Measurements from ENCODE around the gene ZNF333.
A peak's percentile ranks its signal among the peaks of the same experiment; 100 is the strongest.

The ZNF333 gene

DNA sequence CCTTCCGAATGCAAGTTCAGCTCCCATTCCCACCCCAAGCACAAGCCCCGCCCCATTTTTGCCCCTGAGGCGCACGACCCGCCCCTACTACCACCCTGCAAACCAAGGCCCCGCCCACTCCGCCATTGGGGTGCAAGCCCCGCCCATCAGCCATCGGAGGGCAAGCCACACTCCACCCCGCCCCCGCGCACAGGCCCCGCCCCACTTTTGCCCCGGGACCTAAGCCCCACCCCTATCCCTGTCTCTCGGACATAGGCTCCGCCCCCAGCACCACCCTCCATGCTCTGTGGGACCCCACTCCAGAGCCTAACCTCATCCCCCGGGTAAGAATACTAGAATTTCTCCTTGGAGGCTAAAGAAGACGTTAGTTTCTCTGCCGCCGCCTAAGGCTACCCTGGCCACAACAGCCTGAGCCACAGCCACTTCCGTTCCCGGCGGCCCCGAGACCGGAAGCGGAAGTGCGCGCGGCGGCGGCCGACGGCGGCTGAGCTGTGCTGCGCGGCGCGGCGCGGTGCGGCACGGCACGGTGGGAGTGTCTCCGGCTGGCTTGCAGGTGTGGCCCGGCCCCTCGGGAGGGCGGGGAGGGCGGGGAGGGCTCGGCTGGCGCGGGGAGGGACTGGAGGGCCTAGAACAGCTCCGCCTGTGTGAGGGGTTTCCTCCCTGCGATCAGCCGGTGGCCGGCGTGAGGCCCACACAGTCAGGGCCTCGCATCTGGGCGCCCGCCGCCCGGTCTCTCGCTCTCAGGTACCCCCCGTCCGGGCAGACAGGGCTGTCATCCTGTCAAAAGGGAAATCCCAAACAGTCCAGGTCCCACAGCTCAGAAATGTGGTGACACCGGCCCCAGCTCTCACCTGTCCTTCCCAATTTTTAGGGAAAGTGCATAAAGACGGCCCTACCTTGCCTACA is at the start of gene ZNF333:
ZNF333 (plus strand) TSS at position 451 of the 906 bp plus-strand sequence. CDS start 3,444 bp downstream, outside the sequence.
- peak; percentile 93 for DNase-seq (ENCODE audit: low spot score)

- DNase-seq (ENCODE audit: low spot score): no peak
Observed at GRCh38 chr19:14648506-14648905, 41.3 kb upstream of the ZNF333 start.

DNA sequence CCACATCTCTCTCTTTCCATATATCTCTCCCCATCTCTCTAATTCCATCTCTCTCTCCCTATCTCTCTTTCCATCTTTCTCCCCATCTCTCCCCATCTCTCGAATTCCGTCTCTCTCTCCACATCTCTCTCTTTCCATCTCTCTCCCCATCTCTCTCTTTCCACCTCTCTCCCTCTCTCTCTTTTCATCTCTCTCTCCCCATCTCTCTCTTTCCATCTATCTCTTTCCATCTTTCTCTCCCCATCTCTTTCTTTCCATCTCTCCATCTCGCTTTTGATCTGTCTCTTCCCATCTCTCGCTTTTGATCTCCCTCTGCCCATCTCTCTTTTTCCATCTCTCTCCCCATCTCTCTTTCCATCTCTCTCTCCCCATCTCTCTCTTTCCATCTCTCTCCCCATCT is 40.8 kb upstream of the ZNF333 start:
- no peak for DNase-seq (ENCODE audit: low spot score)

GRCh38 chr19:14650161-14650560 is 39.7 kb upstream of the ZNF333 start:
- no peak for DNase-seq (ENCODE audit: low spot score)

DNA sequence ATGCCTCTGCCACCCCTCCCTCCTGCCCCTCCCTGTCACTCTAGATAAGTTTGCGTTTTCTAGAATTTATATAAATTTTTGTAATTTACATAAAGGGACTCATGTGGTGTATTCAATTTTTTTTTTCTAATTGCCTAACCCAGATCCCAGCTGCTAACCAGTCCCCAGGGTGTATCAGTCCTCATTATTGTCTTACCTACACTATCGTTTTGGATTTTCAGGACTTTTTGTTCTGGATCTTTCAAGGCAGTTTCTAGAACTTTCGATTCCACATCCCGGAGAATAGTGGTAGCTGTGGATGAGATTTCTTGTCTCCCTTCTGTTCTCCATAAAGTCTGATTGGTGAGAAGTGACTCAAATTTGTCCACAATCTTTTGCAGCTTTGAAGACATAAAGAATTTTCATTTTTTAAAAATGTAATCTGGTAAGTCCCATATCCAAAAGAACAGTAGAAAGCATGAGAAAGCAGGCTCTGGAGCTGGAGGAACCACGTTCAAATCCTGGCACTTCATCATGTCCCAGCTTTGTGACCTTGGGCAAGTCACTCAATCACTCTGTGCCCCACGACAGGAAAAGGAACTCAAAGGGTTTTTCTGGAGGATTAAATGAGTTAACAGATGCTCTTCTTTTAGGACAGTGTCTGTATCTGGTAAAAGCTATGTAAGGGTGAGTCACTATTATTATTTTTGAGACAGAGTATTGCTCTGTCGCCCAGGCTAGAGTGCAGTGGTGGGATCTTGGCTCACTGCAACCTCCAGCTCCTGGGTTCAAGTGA is 34.9 kb upstream of the ZNF333 start:
- DNase-seq (ENCODE audit: low spot score): no peak

GRCh38 chr19:14655726-14656125 is 34.1 kb upstream of the ZNF333 start:
- DNase-seq (ENCODE audit: low spot score): no peak

DNA sequence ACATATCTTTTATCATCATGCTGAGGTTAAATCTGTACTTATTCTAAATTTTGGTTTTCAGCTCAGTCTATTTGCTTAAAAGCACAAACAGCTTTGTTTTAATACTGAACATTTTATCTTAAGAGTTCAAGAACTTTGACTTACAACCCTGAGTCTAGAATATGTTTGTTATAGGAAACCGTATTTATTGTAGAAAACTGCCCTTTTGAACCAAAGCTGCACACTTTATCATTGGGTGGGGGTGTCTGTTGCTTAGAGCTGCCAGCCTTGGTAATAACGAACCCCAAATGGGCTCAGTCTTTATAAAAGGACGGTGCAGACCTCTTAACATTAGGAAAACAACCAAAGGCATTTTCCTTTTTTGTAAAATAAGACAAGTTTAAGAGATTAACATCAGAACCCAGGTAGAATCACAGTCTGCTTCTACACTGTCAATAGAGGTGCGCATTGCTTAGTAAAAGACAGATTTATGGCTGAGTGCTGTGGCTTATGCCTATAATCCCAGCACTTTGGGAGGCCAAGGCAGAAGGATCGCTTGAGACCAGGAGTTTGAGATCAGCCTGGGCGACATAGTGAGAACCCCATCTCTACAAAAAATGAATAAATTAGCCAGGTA is 29.9 kb upstream of the ZNF333 start:
- no peak for DNase-seq (ENCODE audit: low spot score)

DNA sequence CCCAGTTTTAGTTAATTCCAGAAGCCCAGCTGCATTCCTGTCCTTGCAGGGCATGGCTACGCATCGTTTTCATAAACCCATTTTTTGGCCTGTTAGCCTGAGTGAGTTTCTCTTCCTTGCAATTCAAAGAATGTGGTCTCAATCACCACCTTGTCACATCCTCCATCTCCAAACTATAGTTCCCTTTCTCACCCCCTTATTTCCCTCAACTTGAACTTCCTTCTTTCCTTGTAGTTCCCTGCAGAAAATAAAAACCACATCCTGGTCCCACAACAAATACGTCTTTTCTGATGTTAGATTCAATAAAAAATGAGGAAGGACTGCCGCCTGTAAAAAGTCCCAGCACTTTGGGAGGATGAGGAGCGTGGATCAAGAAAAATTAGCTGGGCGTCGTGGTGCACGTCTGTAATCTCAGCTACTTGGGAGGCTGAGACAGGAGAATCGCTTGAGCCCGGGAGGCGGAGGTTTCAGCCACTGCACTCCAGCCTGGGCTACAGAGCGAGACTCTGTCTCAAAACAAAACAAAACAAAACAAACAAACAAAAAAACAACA is 28.4 kb upstream of the ZNF333 start:
- no peak for DNase-seq (ENCODE audit: low spot score)

DNA sequence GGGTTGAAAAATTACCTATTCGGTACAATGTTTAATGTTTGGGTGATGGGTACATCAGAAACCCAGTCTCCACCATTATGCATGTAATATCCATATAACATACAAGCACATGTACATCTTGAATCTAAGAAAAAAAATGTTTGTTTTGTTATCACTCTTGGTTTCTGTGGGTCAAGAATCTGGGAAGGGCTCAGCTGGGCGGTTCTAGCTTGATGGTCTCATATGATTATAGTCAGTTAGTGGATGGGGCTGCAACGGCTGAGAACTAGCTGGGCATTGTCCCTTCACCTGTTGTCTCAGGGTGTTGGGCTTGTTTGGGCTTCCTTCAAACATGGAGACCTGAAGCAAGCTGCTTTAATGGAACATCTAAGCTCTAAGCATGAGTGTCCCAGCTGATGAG is 19.9 kb upstream of the ZNF333 start:
- DNase-seq (ENCODE audit: low spot score): no peak

DNA sequence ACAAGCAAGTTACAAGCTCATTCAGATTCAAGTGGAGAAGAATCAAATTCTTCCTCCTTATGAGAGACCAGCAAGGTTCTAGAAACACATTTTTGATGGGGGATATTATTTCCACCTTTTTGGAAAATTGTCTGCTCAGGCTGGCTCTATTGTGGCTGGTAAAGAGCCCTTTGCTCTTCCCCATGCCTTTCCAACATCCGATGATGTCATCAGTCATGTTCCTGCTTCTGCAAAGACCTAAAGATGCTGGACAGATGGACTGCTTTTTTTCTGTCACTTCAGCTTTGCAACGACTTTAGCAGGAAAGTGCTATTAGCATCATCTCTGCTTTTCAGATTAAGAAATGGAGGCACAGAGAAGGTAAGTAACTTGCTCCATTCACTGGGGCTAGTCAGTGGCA is 19.4 kb upstream of the ZNF333 start:
- no peak for DNase-seq (ENCODE audit: low spot score)

DNA sequence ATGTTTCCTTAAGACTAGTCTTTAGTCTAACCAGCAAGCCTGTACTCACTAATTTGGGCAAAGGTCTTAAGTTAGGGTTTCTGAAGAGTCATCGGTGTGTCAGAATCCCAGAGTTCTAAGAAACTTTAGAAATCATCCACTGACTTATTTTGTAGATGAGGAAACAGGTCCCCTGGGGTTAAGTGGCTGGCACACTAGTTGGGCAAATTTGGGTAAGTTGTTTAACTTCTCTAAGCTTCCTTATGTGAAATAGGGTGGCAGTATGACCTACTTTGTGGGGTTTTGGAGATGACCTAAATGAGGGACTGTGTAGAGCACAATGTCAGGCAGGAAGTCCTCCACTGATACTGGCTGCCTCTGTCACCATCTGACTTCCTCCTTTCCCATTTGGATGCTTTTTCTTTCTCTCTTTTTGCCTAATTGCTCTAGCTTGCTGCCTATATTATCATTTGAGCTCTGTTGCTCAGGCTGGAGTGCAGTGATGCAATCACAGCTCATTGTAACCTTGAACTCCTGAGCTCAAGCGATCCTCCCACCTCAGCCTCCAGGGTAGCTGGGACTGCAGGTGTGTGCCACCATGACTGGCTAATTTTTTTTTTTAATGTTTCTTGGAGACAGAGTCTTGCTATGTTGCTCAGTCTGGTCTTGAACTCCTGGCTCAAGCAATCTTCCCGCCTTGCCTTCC is 17.5 kb upstream of the ZNF333 start:
- no peak for DNase-seq (ENCODE audit: low spot score)

GRCh38 chr19:14673088-14673487 is 16.8 kb upstream of the ZNF333 start:
- no peak for DNase-seq (ENCODE audit: low spot score)

GRCh38 chr19:14674764-14675163 is 15.1 kb upstream of the ZNF333 start, which contains the start of gene ADGRE3:
Gene ADGRE3 (minus strand): TSS chr19:14674844. CDS start chr19:14674770, 74 bp downstream.
- no peak for DNase-seq (ENCODE audit: low spot score)

DNA sequence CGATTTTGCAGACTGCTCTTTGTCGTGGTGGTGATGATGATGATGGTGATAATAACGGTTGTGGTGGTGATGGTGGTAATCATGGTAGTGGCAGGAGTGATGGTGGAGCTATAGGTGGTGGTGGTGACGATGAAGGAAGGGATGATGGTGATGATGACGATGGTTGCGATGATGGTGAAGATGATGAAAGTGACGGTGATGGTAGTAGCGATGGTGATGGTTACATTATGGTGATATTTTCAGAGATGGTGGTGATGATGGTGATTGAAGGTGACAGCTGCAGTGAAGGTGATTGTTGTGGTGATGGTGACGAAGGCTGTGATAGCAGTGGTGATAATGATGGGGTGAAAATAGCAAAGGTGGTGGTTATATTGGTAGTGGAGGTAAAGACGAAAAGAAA is 13.1 kb upstream of the ZNF333 start:
- no peak for DNase-seq (ENCODE audit: low spot score)

DNA sequence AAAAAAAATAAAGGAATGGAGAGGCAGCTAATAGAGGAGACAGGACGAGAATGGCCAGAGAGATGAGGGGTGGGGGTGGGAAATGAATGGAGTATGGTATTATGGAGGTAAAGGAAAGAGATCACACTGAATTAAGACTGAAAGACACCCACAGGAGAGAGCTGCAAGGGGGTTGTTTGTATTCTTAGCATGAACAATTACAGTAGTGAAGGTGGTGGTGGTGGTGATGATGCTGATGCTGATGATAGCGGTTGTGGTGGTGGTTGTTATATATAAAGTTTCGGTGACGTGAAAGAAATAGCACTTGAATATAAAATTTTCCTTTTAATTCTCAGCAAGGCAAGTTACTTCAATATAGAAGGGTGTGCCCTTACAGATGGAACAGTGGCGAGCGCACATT is 12.4 kb upstream of the ZNF333 start:
- no peak for DNase-seq (ENCODE audit: low spot score)

DNA sequence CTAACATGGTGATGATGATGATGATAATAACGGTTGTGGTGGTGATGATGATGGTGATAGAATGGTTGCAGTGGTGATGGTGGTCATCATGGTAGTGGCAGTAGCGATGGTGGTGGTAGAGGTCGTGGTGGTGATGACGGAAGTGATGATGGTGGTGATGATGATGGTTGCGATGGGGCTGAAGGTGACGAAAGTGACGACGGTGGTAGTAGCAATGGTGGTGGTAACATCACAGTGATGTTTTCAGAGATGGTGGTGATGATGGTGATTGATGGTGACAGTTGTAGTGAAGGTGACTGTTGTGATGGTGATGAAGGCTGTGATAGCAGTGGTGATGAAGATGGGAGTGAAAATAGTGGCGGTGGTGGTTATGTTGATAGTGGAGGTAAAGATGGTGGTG is 11.6 kb upstream of the ZNF333 start:
- no peak for DNase-seq (ENCODE audit: low spot score)

DNA sequence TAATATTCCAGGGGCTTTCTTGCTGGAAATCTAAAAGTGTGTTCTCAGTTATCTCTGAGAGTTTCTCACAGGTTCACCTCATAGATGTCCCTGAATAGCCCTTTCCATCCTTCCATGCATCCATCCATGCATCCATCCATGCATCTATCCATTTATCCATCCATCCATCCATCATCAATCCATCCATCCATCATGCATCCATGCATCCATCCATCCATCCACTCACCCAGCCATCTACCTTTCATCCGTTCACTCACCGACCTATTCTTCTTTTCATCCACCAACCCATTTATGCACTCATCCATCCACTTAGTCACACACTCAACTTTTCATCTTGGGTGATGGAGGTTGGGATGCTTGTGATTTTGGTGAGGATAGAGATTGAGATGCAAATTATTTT is 7.8 kb upstream of the ZNF333 start:
- no peak for DNase-seq (ENCODE audit: low spot score)

GRCh38 chr19:14683439-14683838 is 6.4 kb upstream of the ZNF333 start:
- no peak for DNase-seq (ENCODE audit: low spot score)

GRCh38 chr19:14686411-14686810 is 3.4 kb upstream of the ZNF333 start:
- peak; percentile 24 for DNase-seq (ENCODE audit: low spot score)

GRCh38 chr19:14694641-14695266 is 4.9 kb downstream of the ZNF333 start:
- no peak for DNase-seq (ENCODE audit: low spot score)

DNA sequence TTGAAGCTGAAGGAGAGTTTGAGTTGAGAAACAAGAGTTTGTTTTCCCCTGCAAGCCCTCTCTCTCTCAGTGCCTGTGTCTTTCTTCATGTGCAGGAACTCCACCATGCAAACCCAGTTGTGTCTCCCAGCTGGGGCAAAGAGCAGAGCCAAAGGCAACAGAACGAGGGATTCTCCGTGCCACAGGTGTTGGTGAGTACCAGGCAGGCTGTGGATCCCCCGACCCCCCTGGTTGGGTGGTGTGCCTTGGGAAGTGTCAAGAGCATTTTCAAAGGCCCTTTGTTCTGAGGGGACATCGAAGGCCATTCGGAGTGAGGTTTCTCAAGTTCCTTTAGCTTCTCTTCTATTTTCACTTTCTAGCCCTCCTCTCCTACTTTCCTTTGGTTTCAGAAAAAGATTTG is 5.6 kb downstream of the ZNF333 start:
- DNase-seq (ENCODE audit: low spot score): no peak

All from kidney tubule cell (primary cell).